ENCODE results near the gene MAP1LC3A. TPM values are rescaled to one million over a fixed set of nuclear protein-coding genes. Genes with fewer than 3 reads are reported as not detected.
A peak's percentile ranks its signal among the peaks of the same experiment; 100 is the strongest.
"Not testable (repeated sequence)": the region's sequence is repeated elsewhere in the genome, so short reads cannot be mapped to it uniquely, and the experiment has no call there.

Gene MAP1LC3A
- total RNA-seq (2014; rRNA removed; shearing (Covaris generic)): 59.8 and 72.2 TPM in 2 replicates

DNA sequence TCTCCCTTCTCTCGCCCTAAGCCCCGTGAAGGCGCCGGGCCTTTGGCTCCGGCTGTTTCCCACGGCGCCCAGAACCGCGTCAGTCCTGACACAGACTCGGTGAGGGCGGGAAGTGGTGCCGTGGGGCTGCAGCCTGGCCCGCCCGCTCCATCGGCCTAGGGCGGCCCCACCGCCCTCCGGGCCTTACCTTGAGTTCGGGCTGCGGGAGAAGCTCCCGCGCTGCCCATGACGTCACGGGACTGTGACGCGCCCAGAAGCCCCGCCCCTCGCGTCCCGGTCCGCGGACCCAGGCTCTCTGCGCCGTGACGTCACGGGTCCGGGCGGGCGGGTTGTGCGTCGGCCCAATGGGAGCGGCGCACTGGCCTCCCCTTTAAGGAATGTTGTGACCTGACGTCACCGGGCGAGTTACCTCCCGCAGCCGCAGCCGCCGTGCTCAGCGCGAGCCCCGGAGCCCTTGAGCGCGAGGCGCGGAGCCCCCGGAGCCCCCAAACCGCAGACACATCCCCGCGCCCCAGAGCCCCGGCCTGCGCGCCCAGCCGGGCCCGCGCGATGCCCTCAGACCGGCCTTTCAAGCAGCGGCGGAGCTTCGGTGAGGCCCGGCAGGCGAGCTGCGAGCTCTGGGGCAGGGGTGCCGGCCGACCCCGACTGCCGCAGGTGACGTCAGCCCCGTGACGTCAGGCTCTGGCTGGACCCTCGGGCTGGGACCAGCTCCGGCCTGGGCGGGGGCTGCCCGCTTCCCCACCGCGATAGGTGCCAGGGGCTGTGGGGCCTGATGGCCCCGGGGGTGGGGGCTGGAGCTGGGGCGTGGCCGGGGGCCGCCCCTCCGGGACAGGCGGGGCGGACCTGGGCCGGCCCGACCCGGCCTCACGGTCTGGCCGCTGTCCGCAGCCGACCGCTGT, at the start of gene MAP1LC3A:
Gene MAP1LC3A, plus strand, starts transcription at position 399 of the 899 bp plus-strand sequence. Its CDS starts 151 bp downstream, at position 550.
- DNase-seq (ENCODE audit: low read depth): peak; percentile 96

GRCh38 chr20:34510575-34510974, 47.9 kb upstream of the MAP1LC3A start:
- DNase-seq (ENCODE audit: low read depth): no peak

- DNase-seq (ENCODE audit: low read depth): no peak
These were observed 46.6 kb upstream of the MAP1LC3A start for GRCh38 chr20:34511891-34512265.

GRCh38 chr20:34512266-34512954, 46.1 kb upstream of the MAP1LC3A start:
- DNase-seq (ENCODE audit: low read depth): peak; percentile 71

- peak; percentile 60 for DNase-seq (ENCODE audit: low read depth)
These were observed 45.5 kb upstream of the MAP1LC3A start for GRCh38 chr20:34512955-34513419.

- DNase-seq (ENCODE audit: low read depth): not testable (repeated sequence)
These were observed 44.5 kb upstream of the MAP1LC3A start for GRCh38 chr20:34514034-34514433.

DNA sequence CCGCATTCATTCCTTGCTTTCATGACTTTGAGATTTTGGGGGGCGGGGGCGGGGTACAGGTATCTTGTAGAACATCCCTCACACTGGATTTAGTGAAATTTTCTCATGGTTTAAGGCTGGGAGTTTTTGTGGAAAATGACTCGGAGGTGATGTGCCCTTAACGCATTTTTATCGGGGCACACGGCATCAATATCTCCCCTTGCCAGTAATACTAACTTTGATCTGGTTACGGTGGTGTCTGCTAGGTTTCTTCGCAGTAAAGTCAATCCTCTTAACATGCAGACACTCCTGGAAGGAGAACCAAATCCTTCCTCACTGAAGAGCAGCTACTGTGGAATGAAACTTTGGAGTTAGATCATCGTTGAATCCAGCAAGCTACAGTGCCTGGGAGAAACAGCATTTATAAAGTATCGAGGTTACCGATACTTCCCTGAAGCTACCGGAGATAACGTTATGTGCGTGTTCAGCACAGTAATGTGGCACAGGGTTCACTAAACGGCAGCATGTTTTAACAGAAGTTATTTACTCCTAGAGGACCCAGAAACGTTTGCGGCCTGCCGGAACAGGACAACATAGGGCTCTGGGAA, 43.5 kb upstream of the MAP1LC3A start:
- DNase-seq (ENCODE audit: low read depth): no peak

- DNase-seq (ENCODE audit: low read depth): peak; percentile 80
These were observed 42.9 kb upstream of the MAP1LC3A start for GRCh38 chr20:34515484-34516246.

- DNase-seq (ENCODE audit: low read depth): peak; percentile 98
These were observed 42.0 kb upstream of the MAP1LC3A start, which contains the start of gene DYNLRB1 for GRCh38 chr20:34516247-34517113. TSS of gene DYNLRB1 (plus strand) at chr20:34516422. CDS start at chr20:34516459, 37 bp downstream.

DNA sequence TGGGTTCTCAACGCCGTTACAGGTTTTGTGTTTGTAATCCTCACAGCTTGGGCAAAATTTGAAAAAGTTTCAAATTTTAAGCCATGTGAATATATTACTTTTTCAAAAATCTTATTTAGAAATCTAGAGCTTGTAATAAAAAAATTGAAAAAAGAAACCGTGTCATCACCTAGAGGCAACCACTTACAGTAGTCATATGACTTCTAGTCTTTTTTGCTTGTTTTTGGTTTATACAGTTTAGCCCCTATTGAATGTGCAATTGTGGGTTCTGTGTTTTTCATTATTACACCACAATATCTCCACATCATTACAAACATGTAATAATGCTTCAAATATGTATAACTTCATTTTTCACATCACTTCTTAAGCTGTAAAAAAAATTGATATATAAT, 41.4 kb upstream of the MAP1LC3A start:
- no peak for DNase-seq (ENCODE audit: low read depth)

- not testable (repeated sequence) for DNase-seq (ENCODE audit: low read depth)
These were observed 39.7 kb upstream of the MAP1LC3A start for GRCh38 chr20:34518863-34519262.

GRCh38 chr20:34519841-34520240, 38.7 kb upstream of the MAP1LC3A start:
- not testable (repeated sequence) for DNase-seq (ENCODE audit: low read depth)

GRCh38 chr20:34522969-34523871, 35.3 kb upstream of the MAP1LC3A start:
- peak; percentile 79 for DNase-seq (ENCODE audit: low read depth)

DNA sequence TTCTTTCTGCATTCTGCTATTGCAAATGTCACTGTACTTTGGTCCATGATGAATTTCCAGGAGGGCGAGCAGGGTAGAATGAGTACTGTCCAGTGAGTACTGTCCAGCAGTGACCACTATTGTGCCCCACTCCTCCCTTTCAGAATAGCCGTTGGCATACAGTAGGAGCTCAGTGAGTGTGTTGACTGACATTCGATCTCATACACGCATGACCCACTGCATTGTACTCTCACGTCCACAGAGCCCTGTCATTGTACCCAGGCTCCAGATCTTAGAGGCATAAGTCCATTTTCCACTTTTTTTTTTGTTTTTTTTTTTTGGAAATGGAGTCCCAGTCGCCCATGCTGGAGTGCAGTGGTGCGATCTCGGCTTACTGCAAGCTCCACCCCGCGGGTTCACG, 34.1 kb upstream of the MAP1LC3A start:
- no peak for DNase-seq (ENCODE audit: low read depth)

DNA sequence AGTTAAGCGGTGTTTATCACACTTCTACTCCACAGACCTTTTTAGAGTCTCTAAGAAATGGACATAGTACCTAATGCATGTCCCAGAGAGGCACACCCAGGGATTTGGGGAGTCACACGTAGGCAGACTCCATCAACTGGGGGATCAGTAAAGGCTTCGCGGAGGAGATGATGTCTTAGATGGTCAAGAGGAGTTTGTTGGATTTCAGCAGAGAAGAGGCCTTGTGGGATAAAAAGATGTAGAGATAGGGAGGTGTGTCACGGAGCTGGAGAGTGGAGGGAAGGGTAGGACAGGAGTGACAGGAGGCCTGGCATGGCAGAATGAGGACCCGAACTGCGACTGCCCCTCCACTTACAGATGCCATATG, 33.2 kb upstream of the MAP1LC3A start:
- DNase-seq (ENCODE audit: low read depth): no peak

- peak; percentile 100 for DNase-seq (ENCODE audit: low read depth)
These were observed 32.7 kb upstream of the MAP1LC3A start for GRCh38 chr20:34525709-34526416.

GRCh38 chr20:34526466-34526865, 32.1 kb upstream of the MAP1LC3A start:
- DNase-seq (ENCODE audit: low read depth): no peak

DNA sequence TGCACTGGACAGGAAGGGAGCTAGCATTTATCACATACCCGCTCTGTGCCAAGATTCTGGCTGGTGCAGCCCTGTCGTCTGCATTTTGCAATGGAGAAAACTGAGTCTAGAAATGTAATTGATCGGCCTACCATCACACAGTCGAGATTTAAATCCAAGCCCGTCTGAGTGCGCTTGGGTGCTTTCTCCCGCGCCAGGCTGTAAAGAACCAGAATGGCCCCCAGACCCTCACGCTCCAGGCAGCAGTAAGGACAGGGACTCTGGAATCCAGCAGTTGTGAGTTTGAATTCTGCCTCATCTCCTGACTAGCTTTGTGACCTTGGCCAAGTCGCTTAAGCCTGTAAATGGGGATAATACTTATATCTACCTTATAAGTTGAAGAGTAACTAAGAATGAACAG, 31.5 kb upstream of the MAP1LC3A start:
- no peak for DNase-seq (ENCODE audit: low read depth)

GRCh38 chr20:34528921-34529297, 29.6 kb upstream of the MAP1LC3A start:
- DNase-seq (ENCODE audit: low read depth): no peak
